Left ventricle myocardium superior (tissue), 1 donor: Measurements from ENCODE around the gene NPAS3. TPM values are rescaled to one million over a fixed set of nuclear protein-coding genes. Genes with fewer than 3 reads are reported as not detected.

Experiments
- ATAC-seq: fragments of 200-7000 bp; cut with Tn5 transposase; one replicate; pipeline ENCODE4 v1.9.1; 2020; ENCODE audit warnings: mild to moderate bottlenecking, moderate library complexity
- DNase-seq: peaks from one replicate; pipeline ENCODE4 v3.0.0-alpha.2; 2020
- intact Hi-C: fragments of 100-400 bp; cut with micrococcal nuclease; formaldehyde crosslinking; loops from one replicate; pipeline ENCODE4 v1.11.0; 2022
- total RNA-seq: library from RNA; stranded (reverse); fragmentation: NEBNext Ultra II Directional; extraction: Animal tissue kit (Norgen Biotek cat#: 25700); gene quantifications from one replicate; pipeline ENCODE4 v1.2.1, GENCODE V29; 2021
- donor health status: DM: no; HTN: yes; CAD: no; lungs with severe emphysema.

NPAS3 gene
- total RNA-seq, 1 donor from 2014 or later = 1.1 TPM

GRCh38 chr14:32939254-32940065, 781 bp downstream of the NPAS3 start:
- ATAC-seq = peak; percentile 95
- DNase-seq = peak; percentile 89
- intact Hi-C loops = no loop called here

GRCh38 chr14:32940066-32940651, 1.5 kb downstream of the NPAS3 start:
- intact Hi-C loops = no loop called here
- ATAC-seq = peak; percentile 3
- DNase-seq = no peak

- ATAC-seq = no peak
- no peak for DNase-seq
- intact Hi-C loops = no loop called here
Measured at GRCh38 chr14:32940711-32941667, 2.3 kb downstream of the NPAS3 start.

GRCh38 chr14:32941668-32942065, 3.0 kb downstream of the NPAS3 start:
- intact Hi-C loops = no loop called here
- DNase-seq (no peak), ATAC-seq (no peak)

GRCh38 chr14:32947081-32947480, 8.4 kb downstream of the NPAS3 start:
- no peak for DNase-seq
- intact Hi-C loops = no loop called here
- ATAC-seq = no peak

GRCh38 chr14:32947792-32948191, 9.1 kb downstream of the NPAS3 start:
- ATAC-seq (no peak), DNase-seq (no peak)
- intact Hi-C loops = no loop called here

- no peak for ATAC-seq
- intact Hi-C loops = no loop called here
- DNase-seq = no peak
Measured at GRCh38 chr14:32950584-32950983, 11.9 kb downstream of the NPAS3 start.

- DNase-seq = no peak
- ATAC-seq = no peak
- intact Hi-C loops = no loop called here
Measured at GRCh38 chr14:32967421-32967820, 28.7 kb downstream of the NPAS3 start.

GRCh38 chr14:32968972-32969544, 30.4 kb downstream of the NPAS3 start:
- ATAC-seq (peak; percentile 28), DNase-seq (no peak)
- intact Hi-C loops = no loop called here

GRCh38 chr14:32977913-32978312, 39.2 kb downstream of the NPAS3 start:
- intact Hi-C loops = no loop called here
- ATAC-seq (no peak), DNase-seq (no peak)

- intact Hi-C loops = no loop called here
- ATAC-seq (no peak), DNase-seq (no peak)
Measured at GRCh38 chr14:32978691-32979255, 40.1 kb downstream of the NPAS3 start.

GRCh38 chr14:32980178-32980901, 41.7 kb downstream of the NPAS3 start:
- no peak for ATAC-seq
- no peak for DNase-seq
- intact Hi-C loops = no loop called here

GRCh38 chr14:32980902-32981501, 42.3 kb downstream of the NPAS3 start:
- DNase-seq (no peak), ATAC-seq (no peak)
- intact Hi-C loops = no loop called here

- DNase-seq (no peak), ATAC-seq (no peak)
- intact Hi-C loops = no loop called here
Measured at GRCh38 chr14:32984241-32984930, 45.7 kb downstream of the NPAS3 start.

GRCh38 chr14:32985866-32986265, 47.2 kb downstream of the NPAS3 start:
- intact Hi-C loops = no loop called here
- peak; percentile 47 for DNase-seq
- ATAC-seq = peak; percentile 95

- intact Hi-C loops = no loop called here
- ATAC-seq = peak; percentile 79
- peak; percentile 49 for DNase-seq
Measured at GRCh38 chr14:32986791-32987540, 48.3 kb downstream of the NPAS3 start.

GRCh38 chr14:32991691-32992090, 53.0 kb downstream of the NPAS3 start:
- ATAC-seq (no peak), DNase-seq (no peak)
- intact Hi-C loops = loop anchor here (10.0 kb wide), 1 partner anchor 417 kb away; no protein-coding TSS in a partner anchor
